Effector memory CD4-positive, alpha-beta T cell (primary cell): Measurements from ENCODE around the gene MRO.

Experiments
- DNase-seq, 3 donors: peaks; one replicate each; pipeline ENCODE4 v3.0.0-alpha.2; 2020
- H3K27ac ChIP-seq: 2 replicates; pipeline ENCODE4 v1.7.0; 2013; ENCODE audit warnings: mild to moderate bottlenecking, low read length, moderate library complexity; ENCODE audit not compliant: insufficient read depth, poor library complexity, severe bottlenecking
- H3K27me3 ChIP-seq: replicated peaks from 2 replicates; pipeline ENCODE4 v1.7.0; 2013; ENCODE audit warnings: mild to moderate bottlenecking, low read length; ENCODE audit not compliant: insufficient read depth, control insufficient read depth, poor library complexity, severe bottlenecking
- H3K36me3 ChIP-seq: 2 replicates; pipeline ENCODE4 v1.7.0; 2013; ENCODE audit warnings: mild to moderate bottlenecking, low read length, moderate library complexity; ENCODE audit not compliant: control insufficient read depth, insufficient read depth
- H3K4me1 ChIP-seq: 2 replicates; pipeline ENCODE4 v1.7.0; 2013; ENCODE audit warnings: low read length, mild to moderate bottlenecking; ENCODE audit not compliant: control insufficient read depth, insufficient read depth, poor library complexity, severe bottlenecking
- H3K4me3 ChIP-seq: 2 replicates; pipeline ENCODE4 v1.7.0; 2013; ENCODE audit warnings: low read length, low read depth, mild to moderate bottlenecking; ENCODE audit not compliant: insufficient read depth, poor library complexity, severe bottlenecking
- H3K9me3 ChIP-seq: 2 replicates; pipeline ENCODE4 v1.7.0; 2013; ENCODE audit warnings: mild to moderate bottlenecking, low read length, moderate library complexity; ENCODE audit not compliant: control insufficient read depth

Gene MRO

DNA sequence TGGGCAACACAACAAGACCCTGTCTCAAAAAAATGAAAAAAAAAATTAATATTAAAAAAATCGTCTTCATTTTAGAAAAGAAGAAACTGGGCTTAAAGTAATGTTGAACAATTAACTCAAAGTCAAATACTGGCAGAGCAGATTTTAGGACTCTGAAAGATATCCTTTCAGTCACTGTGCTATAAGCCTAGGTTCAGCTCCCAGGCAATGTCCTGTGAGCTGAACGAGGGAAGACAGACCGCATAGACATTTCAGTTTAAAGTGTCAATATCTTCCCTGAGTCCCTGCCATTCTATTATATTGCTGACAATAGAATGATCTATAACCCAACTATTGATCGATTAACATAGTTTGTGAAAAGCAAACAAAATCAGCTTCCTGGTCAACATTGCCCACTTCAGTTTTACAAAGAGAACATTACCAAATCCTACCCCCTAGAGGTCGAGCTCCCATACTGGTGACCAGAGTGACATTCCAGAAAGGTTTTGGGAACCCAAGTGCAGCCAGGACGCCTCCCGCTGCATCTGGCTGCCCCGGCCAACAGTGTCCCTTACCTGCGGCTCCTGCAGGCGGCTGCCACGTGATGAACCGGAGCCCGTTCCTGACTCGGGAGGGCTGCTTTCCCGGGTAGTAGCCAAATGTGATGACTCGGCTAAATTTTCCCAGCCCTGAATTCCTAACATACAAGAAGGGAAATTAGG lies 639 bp downstream of the MRO start:
- no peak overlapping the region for H3K27ac ChIP-seq
- no peak overlapping the region for H3K4me3 ChIP-seq
- no peak for DNase-seq

DNA sequence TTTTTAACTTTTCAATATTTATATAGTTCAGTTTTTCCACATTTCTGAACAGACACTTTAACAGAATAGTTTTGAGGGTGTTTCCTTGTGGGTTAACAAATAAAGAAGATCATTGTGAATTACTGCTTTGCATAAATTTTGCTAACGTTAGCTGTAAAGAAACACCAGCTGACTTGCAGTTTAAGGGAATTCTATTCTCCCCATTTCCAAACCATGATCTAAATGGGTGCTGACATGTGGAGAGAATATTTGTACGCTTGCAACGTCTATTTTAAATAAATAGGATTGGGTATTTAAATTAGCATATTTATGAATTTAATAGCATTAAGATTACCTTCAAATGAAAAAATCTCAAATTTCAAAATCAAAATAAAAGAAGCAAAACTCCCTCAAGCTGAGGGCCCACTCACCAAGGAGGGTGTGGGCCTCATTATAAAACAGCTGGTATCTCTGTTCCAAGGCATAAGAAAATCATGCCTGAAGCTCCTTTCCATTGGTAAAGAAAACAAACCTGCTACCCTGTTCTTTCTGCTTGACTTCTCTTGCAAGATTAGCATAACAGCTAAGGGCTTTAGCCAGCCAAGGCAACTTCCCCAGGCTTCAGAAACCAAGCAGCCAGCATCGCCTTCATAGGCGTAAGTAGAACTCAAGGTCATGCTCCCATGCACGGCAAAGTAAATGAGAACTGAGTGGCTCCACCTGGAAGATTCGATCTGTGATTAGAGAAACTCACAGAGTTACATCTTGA lies 3.2 kb downstream of the MRO start:
- H3K36me3 ChIP-seq, result no peaks in the 10 kb centered on the region
- peaks cover 7% of the 10 kb centered on the region for H3K27me3 ChIP-seq
- DNase-seq, result no peak
- H3K4me1 ChIP-seq, result peaks cover 7% of the 10 kb centered on the region
- no peak overlapping the region for H3K4me3 ChIP-seq
- H3K9me3 ChIP-seq, result no peaks in the 10 kb centered on the region
- no peak overlapping the region for H3K27ac ChIP-seq

More for the DNA sequence above, 639 bp downstream of the MRO start:
- Histone ChIP-seq H3K27me3 (peaks cover 7% of the 10 kb centered on the region), H3K36me3 (no peaks in the 10 kb centered on the region), H3K9me3 (no peaks in the 10 kb centered on the region), H3K4me1 (peaks cover 7% of the 10 kb centered on the region)

DNA sequence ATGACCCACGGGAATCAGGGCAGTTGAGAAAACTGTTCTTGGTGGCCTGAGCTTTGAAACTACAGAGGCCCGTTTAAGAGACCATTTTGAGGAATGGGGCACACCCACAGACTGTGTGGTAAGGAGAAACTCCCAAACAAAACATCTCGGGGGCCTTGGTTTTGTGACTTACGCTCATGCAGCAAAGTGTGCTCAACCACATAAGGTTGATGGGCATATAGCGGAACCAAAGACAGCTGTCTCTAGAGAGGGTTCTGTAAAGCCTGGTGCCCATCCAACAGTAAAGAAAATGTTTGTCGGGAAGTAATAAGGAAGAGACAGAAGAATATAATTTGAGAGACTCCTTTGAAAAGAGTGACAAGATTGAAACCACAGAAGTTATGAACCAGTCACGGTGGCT lies 5.4 kb downstream of the MRO start:
- no peak for DNase-seq
- Histone ChIP-seq H3K27me3 (peaks cover 3% of the 10 kb centered on the region), H3K4me1 (peaks cover under 1% of the 10 kb centered on the region), H3K27ac (no peak overlapping the region), H3K36me3 (no peaks in the 10 kb centered on the region), H3K9me3 (no peaks in the 10 kb centered on the region), H3K4me3 (no peak overlapping the region)

DNA sequence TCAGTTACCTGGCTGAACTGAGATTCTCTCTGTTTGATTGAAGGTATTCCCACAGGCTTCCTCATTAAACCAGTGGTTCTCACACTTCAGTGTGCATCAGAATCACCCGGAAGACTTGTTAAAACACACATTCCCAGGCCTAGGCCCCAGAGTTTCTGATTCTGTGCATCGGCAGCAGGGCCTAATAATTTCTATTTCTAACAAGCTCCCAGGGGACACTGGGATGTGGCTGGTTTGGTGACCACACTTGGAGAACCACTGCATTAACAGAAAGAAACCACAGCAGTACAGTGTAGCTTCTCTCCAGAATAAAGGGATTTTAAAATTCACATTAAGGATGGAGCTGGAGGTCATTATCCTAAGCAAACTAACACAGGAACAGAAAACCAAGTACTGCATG lies 6.5 kb downstream of the MRO start:
- Histone ChIP-seq H3K4me1 (no peaks in the 10 kb centered on the region), H3K27me3 (no peaks in the 10 kb centered on the region), H3K4me3 (no peak overlapping the region), H3K36me3 (no peaks in the 10 kb centered on the region), H3K27ac (no peak overlapping the region), H3K9me3 (no peaks in the 10 kb centered on the region)
- no peak for DNase-seq

DNA sequence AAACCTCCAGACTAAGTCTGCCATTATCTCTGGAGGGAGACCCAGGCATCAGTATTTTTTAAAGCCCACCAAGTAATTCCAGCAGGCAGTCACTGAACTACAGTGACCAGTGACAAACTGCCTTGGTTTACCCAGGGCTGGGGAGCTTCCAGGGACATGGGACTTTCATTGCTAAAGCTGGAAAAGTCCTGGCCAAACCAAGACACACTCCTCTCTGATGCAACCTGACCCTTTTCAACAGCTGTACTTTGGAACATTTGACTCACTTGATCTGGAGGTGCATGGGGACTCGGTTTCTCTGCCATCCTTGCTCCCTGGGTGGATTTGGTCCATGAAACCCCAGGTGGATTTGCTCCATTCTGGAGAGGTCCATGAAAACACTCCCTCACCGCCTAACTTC lies 7.0 kb downstream of the MRO start:
- no peaks in the 10 kb centered on the region for H3K36me3 ChIP-seq

DNA sequence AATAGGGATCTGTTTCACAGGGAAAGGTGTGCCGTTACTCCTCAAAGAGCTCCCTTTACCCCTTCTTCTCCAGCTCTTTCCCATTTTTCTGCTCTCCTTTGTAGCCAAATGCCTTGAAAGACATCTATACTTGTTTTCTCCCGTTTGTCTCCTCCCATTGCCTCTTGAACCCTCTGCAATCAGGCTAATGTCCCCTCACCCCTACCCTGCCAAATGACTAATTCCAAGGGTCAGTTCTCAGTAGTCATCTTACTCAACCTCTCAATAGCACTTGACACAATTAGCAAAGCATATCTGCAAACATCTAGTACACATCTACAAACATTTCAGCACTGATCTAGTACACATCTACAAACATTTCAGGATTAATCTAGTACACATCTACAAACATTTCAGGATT lies 12.6 kb downstream of the MRO start:
- no peak for DNase-seq
- no peaks in the 10 kb centered on the region for H3K9me3 ChIP-seq
- no peaks in the 10 kb centered on the region for H3K27me3 ChIP-seq
- no peaks in the 10 kb centered on the region for H3K36me3 ChIP-seq
- no peaks in the 10 kb centered on the region for H3K4me1 ChIP-seq
- no peak overlapping the region for H3K4me3 ChIP-seq
- H3K27ac ChIP-seq, result no peak overlapping the region

More for the DNA sequence above, 7.0 kb downstream of the MRO start:
- no peak for DNase-seq
- Histone ChIP-seq H3K4me3 (no peak overlapping the region), H3K4me1 (no peaks in the 10 kb centered on the region), H3K27ac (no peak overlapping the region), H3K27me3 (no peaks in the 10 kb centered on the region), H3K9me3 (no peaks in the 10 kb centered on the region)

DNA sequence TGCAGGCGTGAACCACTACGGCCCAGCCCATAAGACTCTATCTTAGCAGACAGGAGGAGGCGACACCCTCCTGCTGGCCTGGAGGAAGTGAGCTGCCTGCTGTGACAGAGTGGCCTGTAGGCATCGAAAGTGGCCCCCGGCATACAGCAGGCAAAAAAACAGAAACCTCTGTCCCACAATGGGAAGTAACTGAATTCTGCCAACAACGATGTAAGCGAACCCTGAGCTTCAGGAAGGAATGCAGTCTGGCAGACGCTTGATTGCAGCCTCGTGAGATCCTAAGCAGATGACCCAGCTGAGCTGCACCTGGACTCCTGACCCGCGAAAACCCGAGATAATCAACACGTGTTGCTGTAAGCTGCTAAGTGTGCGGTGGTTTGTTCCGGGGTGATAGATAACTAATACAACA lies 13.6 kb downstream of the MRO start:
- Histone ChIP-seq H3K4me1 (no peaks in the 10 kb centered on the region), H3K4me3 (no peak overlapping the region), H3K9me3 (no peaks in the 10 kb centered on the region), H3K27ac (no peak overlapping the region), H3K27me3 (no peaks in the 10 kb centered on the region), H3K36me3 (no peaks in the 10 kb centered on the region)
- no peak for DNase-seq

DNA sequence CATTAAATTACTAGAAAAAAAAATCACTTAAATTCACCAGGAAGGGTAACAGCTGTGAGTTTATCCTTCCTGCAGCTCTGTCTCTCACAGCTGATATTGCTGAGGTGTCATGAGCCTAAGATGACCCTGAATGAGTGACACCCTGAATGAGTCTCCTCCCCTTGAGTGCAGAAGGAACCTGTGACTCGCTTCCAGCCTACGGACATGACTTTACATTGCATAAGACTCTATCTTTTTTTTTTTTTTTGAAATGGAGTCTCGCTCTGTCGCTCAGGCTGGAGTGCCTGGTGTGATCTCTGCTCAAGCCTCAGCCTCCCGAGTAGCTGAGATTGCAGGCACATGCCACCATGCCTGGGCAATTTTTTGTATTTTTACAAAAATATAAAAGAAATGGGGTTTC lies 14.1 kb downstream of the MRO start:
- H3K4me3 ChIP-seq, result no peak overlapping the region
- H3K27ac ChIP-seq, result no peak overlapping the region
- DNase-seq, result no peak
- H3K4me1 ChIP-seq, result no peaks in the 10 kb centered on the region
- H3K9me3 ChIP-seq, result no peaks in the 10 kb centered on the region
- H3K27me3 ChIP-seq, result no peaks in the 10 kb centered on the region
- H3K36me3 ChIP-seq, result no peaks in the 10 kb centered on the region

DNA sequence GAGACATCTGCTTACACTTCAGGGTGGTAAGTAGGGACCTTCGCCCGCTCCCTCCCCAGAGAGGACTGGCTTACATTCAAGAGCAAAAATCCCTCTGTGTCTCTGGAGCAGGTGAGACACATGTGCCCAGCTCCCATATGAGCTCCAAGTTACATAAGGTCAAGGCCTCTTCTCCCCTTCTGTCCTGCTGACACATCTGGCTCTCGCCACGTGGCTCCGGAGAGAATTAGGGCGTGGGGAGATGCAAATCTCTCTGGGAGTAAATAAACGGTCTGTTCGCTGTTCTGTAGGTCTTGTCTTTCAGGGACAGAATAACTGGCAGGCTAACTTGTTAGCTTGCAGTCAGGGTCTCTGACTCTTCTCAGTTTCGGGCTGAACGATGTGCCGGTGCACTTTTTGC lies 16.2 kb downstream of the MRO start:
- Histone ChIP-seq H3K9me3 (no peaks in the 10 kb centered on the region), H3K27me3 (no peaks in the 10 kb centered on the region), H3K27ac (no peak overlapping the region), H3K4me1 (no peaks in the 10 kb centered on the region), H3K36me3 (no peaks in the 10 kb centered on the region), H3K4me3 (no peak overlapping the region)
- no peak for DNase-seq

DNA sequence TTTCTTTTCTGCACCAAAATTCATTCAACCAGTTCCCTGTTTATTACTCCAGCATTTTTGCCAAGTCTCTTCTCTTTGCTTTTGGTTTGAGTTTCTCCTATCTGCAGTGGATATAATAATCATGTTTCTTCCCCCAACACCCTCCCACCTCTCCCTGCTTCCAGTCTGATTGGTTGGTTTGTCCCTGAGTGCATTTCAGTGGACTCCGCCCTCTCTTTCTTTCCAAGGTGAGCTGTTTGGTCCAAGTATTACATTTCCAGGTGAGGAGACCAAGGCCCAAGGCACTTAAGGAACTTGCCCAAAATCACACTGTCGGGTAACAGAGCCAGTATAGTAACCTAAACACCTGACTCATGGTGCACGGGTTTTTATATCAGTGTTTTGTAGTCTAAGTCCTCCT lies 17.7 kb downstream of the MRO start:
- Histone ChIP-seq H3K4me1 (no peaks in the 10 kb centered on the region), H3K27ac (no peak overlapping the region), H3K4me3 (no peak overlapping the region), H3K27me3 (no peaks in the 10 kb centered on the region), H3K36me3 (no peaks in the 10 kb centered on the region), H3K9me3 (no peaks in the 10 kb centered on the region)
- DNase-seq, result no peak
